H1 (cell line): ENCODE data around the gene TMEM202. TPM values are rescaled to one million over a fixed set of nuclear protein-coding genes. Genes with fewer than 3 reads are reported as not detected.

Experiments used
- CTCF ChIA-PET: fragments of 300-600 bp; sonication (Branson Sonifier 250); formaldehyde crosslinking; loops from one replicate; lab custom pipeline; 2021; ENCODE audit not compliant: partially characterized antibody; lab: Charles Lee
- POLR2A ChIA-PET: fragments of 300-600 bp; sonication (Branson Sonifier 250); formaldehyde crosslinking; loops from one replicate; lab custom pipeline; 2021; ENCODE audit warnings: inconsistent platforms; ENCODE audit not compliant: partially characterized antibody; lab: Charles Lee
- DNase-seq, 2 experiments: peaks; one replicate each; pipeline versions ENCODE4 v3.0.0 to v3.0.0-alpha.2; 2010 to 2022; ENCODE audit warnings: low spot score in 2 of 2, low read depth in 1 of 2, mixed read lengths in 1 of 2
- FAIRE-seq: peaks from 2 replicates; lab custom pipeline; 2011; peaks lifted over from hg19 to GRCh38; lab: Jason Lieb, UNC
- H2AFZ ChIP-seq: 2 replicates; pipeline ENCODE4 v1.8.1; 2012; ENCODE audit warnings: low read length, inconsistent platforms
- H2AK5ac ChIP-seq: 2 replicates; pipeline ENCODE4 v1.6.1; 2013; ENCODE audit warnings: low read depth, low read length
- H2BK120ac ChIP-seq: replicated peaks from 2 replicates; pipeline ENCODE3; 2013; ENCODE audit warnings: low read depth, low read length, inconsistent platforms
- H2BK12ac ChIP-seq: 2 replicates; pipeline ENCODE4 v1.6.1; 2013; ENCODE audit warnings: low read depth, low read length
- H2BK15ac ChIP-seq: 2 replicates; pipeline ENCODE4 v1.6.1; 2013; ENCODE audit warnings: low read length
- H2BK20ac ChIP-seq: 2 replicates; pipeline ENCODE4 v1.6.1; 2013; ENCODE audit warnings: low read length
- H2BK5ac ChIP-seq: 2 replicates; pipeline ENCODE4 v1.6.1; 2013; ENCODE audit warnings: low read depth, low read length
- H3K14ac ChIP-seq: 2 replicates; pipeline ENCODE4 v1.6.1; 2013; ENCODE audit warnings: inconsistent platforms; ENCODE audit not compliant: insufficient read length
- H3K18ac ChIP-seq: 2 replicates; pipeline ENCODE4 v1.6.1; 2013; ENCODE audit warnings: low read length; ENCODE audit errors: extremely low read depth
- H3K23ac ChIP-seq: 2 replicates; pipeline ENCODE4 v1.6.1; 2013; ENCODE audit warnings: inconsistent platforms; ENCODE audit not compliant: insufficient read length
- H3K23me2 ChIP-seq: 2 replicates; pipeline ENCODE4 v1.6.1; 2013; ENCODE audit warnings: low read depth, low read length
- H3K27ac ChIP-seq: 2 replicates; pipeline ENCODE4 v1.6.1; 2011; ENCODE audit warnings: low read depth, low read length, inconsistent platforms
- H3K27me3 ChIP-seq, 4 experiments: replicated peaks in 1 of 4; 1 replicate in 1 of 4; 2 replicates in 3 of 4; pipeline versions ENCODE4 v1.6.1 to v1.8.1; 2011 to 2013; ENCODE audit warnings: low read length in 3 of 4, mild to moderate bottlenecking in 3 of 4, inconsistent platforms in 2 of 4, mixed read lengths in 2 of 4, moderate library complexity in 1 of 4; ENCODE audit not compliant: control insufficient read depth in 3 of 4, insufficient read depth in 3 of 4; ENCODE audit errors: extremely low read depth in 1 of 4
- H3K36me3 ChIP-seq, 4 experiments: 2 replicates each; pipeline versions ENCODE4 v1.6.1 to v1.8.1; 2011 to 2013; ENCODE audit warnings: mild to moderate bottlenecking in 4 of 4, low read length in 3 of 4, moderate library complexity in 2 of 4, control low read depth in 1 of 4, inconsistent platforms in 1 of 4; ENCODE audit not compliant: insufficient read depth in 4 of 4, control insufficient read depth in 2 of 4
- H3K4ac ChIP-seq: replicated peaks from 2 replicates; pipeline ENCODE3; 2013; ENCODE audit warnings: low read length, low read depth, mixed read lengths, inconsistent platforms; ENCODE audit not compliant: insufficient read length
- H3K4me1 ChIP-seq, 4 experiments: replicated peaks in 1 of 4; 1 replicate in 1 of 4; 2 replicates in 3 of 4; pipeline versions ENCODE4 v1.6.1 to v1.8.1; 2011 to 2013; ENCODE audit warnings: low read length in 3 of 4, inconsistent platforms in 2 of 4, mixed read lengths in 1 of 4; ENCODE audit not compliant: insufficient read depth in 4 of 4, control insufficient read depth in 3 of 4
- H3K4me2 ChIP-seq, 2 experiments: 2 replicates each; pipeline versions ENCODE4 v1.6.1 to v1.8.1; 2011 to 2013; ENCODE audit warnings: low read depth in 2 of 2, low read length in 2 of 2, control low read depth in 1 of 2, inconsistent platforms in 1 of 2, mild to moderate bottlenecking in 1 of 2; ENCODE audit not compliant: insufficient read depth in 1 of 2
- H3K4me3 ChIP-seq, 4 experiments: fragments of 200-600, 300-600 bp in 1 of 4; sonication (generic), shearing (Covaris generic), sonication (Bioruptor Twin) in 1 of 4; 2 replicates each; pipeline versions ENCODE4 v1.5.1 to v1.8.1; 2011 to 2016; ENCODE audit warnings: low read length in 4 of 4, low read depth in 3 of 4, control low read depth in 2 of 4, inconsistent platforms in 2 of 4, mild to moderate bottlenecking in 2 of 4, mixed read lengths in 1 of 4, moderate library complexity in 1 of 4; ENCODE audit not compliant: insufficient read depth in 2 of 4; ENCODE audit errors: extremely low read depth in 1 of 4
- H3K56ac ChIP-seq: replicated peaks from 2 replicates; pipeline ENCODE3; 2013; ENCODE audit warnings: low read depth, mild to moderate bottlenecking, mixed read lengths, low read length, inconsistent platforms; ENCODE audit not compliant: insufficient read length
- H3K79me1 ChIP-seq: 2 replicates; pipeline ENCODE4 v1.6.1; 2013; ENCODE audit warnings: low read depth, low read length, control low read depth
- H3K79me2 ChIP-seq, 2 experiments: 2 replicates each; pipeline versions ENCODE4 v1.6.1 to v1.8.1; 2012 to 2013; ENCODE audit warnings: low read length in 2 of 2, mild to moderate bottlenecking in 2 of 2, inconsistent platforms in 1 of 2; ENCODE audit not compliant: insufficient read depth in 2 of 2, control insufficient read depth in 1 of 2
- H3K9ac ChIP-seq, 4 experiments: replicated peaks in 1 of 4; 1 replicate in 1 of 4; 2 replicates in 3 of 4; pipeline versions ENCODE4 v1.6.1 to v1.8.1; 2011 to 2013; ENCODE audit warnings: low read depth in 3 of 4, low read length in 3 of 4, control low read depth in 2 of 4, mild to moderate bottlenecking in 2 of 4, moderate library complexity in 2 of 4, inconsistent platforms in 1 of 4; ENCODE audit errors: extremely low read depth in 1 of 4
- H3K9me3 ChIP-seq, 2 experiments: 2 replicates each; pipeline versions ENCODE4 v1.6.1 to v1.8.1; 2012 to 2013; ENCODE audit warnings: mild to moderate bottlenecking in 2 of 2, moderate library complexity in 2 of 2, control low read depth in 1 of 2, inconsistent platforms in 1 of 2, low read depth in 1 of 2, low read length in 1 of 2, mixed read lengths in 1 of 2; ENCODE audit not compliant: insufficient read depth in 2 of 2
- H4K20me1 ChIP-seq, 2 experiments: replicated peaks in 1 of 2; 2 replicates each; pipeline versions ENCODE3 to v1.8.1; 2011 to 2013; ENCODE audit warnings: inconsistent platforms in 2 of 2, low read length in 2 of 2, mild to moderate bottlenecking in 1 of 2; ENCODE audit not compliant: insufficient read depth in 2 of 2, control insufficient read depth in 1 of 2
- H4K5ac ChIP-seq: 2 replicates; pipeline ENCODE4 v1.6.1; 2013; ENCODE audit warnings: low read length, low read depth, mixed read lengths, inconsistent platforms; ENCODE audit not compliant: insufficient read length
- H4K8ac ChIP-seq: 2 replicates; pipeline ENCODE4 v1.8.0; 2013; ENCODE audit warnings: mild to moderate bottlenecking, moderate library complexity, low read length, inconsistent platforms; ENCODE audit not compliant: insufficient read depth; ENCODE audit errors: extremely low read depth
- H4K91ac ChIP-seq: replicated peaks from 2 replicates; pipeline ENCODE3; 2013; ENCODE audit warnings: low read length, mixed read lengths, inconsistent platforms; ENCODE audit not compliant: insufficient read length
- BACH1 ChIP-seq: IDR thresholded peaks from 2 replicates; pipeline ENCODE4 v1.6.1; 2012; ENCODE audit warnings: low read length, improper control_type of control experiment
- EZH2 ChIP-seq: fragments of 200-600 bp; sonication (generic); IDR thresholded peaks from 2 replicates; pipeline ENCODE4 v1.7.1; 2012; ENCODE audit warnings: low read depth, mild to moderate bottlenecking, moderate library complexity, low read length, inconsistent platforms; ENCODE audit not compliant: severe bottlenecking
- POLR2A ChIP-seq, 2 experiments: IDR thresholded peaks; 1 replicate in 1 of 2; 2 replicates in 1 of 2; pipeline ENCODE4 v1.6.1; 2011; ENCODE audit warnings: low read depth in 2 of 2, low read length in 2 of 2, mild to moderate bottlenecking in 2 of 2; ENCODE audit errors: control extremely low read depth in 1 of 2
- TEAD4 ChIP-seq: IDR thresholded peaks from 2 replicates; pipeline ENCODE4 v1.6.1; 2012; ENCODE audit warnings: low read depth, low read length, inconsistent platforms, mixed read lengths
- ZNF274 ChIP-seq: IDR thresholded peaks from 2 replicates; pipeline ENCODE4 v1.7.0; 2012; ENCODE audit warnings: low read length, borderline replicate concordance; ENCODE audit errors: extremely low read depth
- WGBS, 2 experiments: shearing (Covaris generic) in 1 of 2; methylation state at CpG; one replicate each; pipeline versions ENCODE4 v1.1.6 to v1.1.7; 2013 to 2015; ENCODE audit warnings: low lambda C conversion rate in 2 of 2, mixed read lengths in 2 of 2, inconsistent platforms in 1 of 2, low coverage in 1 of 2, missing lambda C conversion rate in 1 of 2; ENCODE audit not compliant: insufficient replicate concordance in 2 of 2, insufficient coverage in 1 of 2, insufficient read length in 1 of 2; ENCODE audit errors: extremely low coverage in 1 of 2, missing lambda C conversion rate in 1 of 2; 5-methylcytosine and 5-hydroxymethylcytosine counted together
- polyA plus RNA-seq, 7 experiments: library from polyadenylated mRNA; depleted of rRNA in 3 of 7; stranded (reverse) in 5 of 7; unstranded in 2 of 7; fragments of >200 nt in 5 of 7; fragments of 200-250 nt in 2 of 7; gene quantifications; 1 replicate in 5 of 7; 2 replicates in 1 of 7; 4 replicates in 1 of 7; pipeline versions ENCODE4 v1.2.1 to v1.2.3, GENCODE V29; 2011 to 2013; ENCODE audit warnings: missing spikeins in 2 of 7, mixed read lengths in 2 of 7
- total RNA-seq: library from RNA; stranded (reverse); fragmentation: NEBNext Ultra II Directional; extraction: Animal tissue kit (Norgen Biotek cat#: 25700); gene quantifications from 2 replicates; pipeline ENCODE4 v1.2.1, GENCODE V29; 2021

The TMEM202 gene
- total and polyA plus RNA-seq, 2 of the 8 experiments (the other 6 are each of a cell fraction or from before 2014, with no cell fraction given), result not detected

DNA sequence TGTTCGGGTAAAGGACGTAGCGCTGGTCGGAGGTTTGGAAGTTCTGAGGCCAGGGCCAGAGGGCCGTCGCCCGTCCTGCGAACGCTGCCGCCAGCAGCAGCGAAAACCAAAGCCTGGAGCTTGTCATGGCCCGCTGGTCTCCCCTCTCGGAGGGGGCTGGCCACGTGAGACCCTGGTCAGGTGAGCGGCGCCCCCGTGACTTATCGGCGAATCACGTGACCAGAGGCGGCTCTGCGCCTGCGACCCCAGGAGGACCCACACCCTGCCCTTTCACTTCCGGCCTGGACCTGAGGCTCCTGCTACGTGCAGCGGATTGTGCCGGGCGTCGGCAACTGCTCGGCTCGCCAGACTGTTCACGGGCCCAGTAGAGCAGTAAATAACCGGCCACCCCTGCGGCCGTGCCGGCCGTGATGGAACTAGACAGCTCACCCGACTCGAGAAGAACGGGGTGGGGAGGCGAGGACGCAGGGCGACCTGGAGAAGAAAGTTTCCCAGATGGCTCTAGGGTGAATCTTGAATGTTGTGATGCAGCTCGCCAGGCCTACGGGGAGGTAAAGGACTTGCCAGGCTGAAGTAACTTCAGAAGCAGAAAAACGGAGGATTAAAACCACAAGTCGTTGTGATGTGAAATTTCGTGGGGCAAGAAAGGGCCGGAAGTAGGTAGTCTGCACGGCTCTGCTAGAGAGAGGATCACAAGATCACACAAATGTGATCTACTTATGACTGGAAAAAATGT is 22.1 kb upstream of the TMEM202 start, which contains the start of gene HEXA:
TSS of gene HEXA (minus strand) at position 169 of the 736 bp plus-strand sequence. CDS start at position 127, 42 bp downstream.
- no peaks in the 10 kb centered on the region for H4K20me1 ChIP-seq
- H4K91ac ChIP-seq, result peak within 1 kb of the TSS; percentile 78
- H2AFZ ChIP-seq, result peak within 1 kb of the TSS; percentile 77
- H2BK120ac ChIP-seq, result no peak within 1 kb of the TSS
- peak within 1 kb of the TSS; percentile 99; the same call in 1 of the 2 replicates for H4K8ac ChIP-seq
- DNase-seq (peak; percentile 94 to 100), FAIRE-seq (no peak)
- peak within 1 kb of the TSS; percentile 47 for H3K4ac ChIP-seq
- H3K23ac ChIP-seq, result no peak within 1 kb of the TSS
- no peak within 1 kb of the TSS for H2AK5ac ChIP-seq
- no peaks in the 10 kb centered on the region; a peak in 1 of 8 replicates for H3K36me3 ChIP-seq
- ChIA-PET CTCF (interaction anchor here (0.6 to 1.4 kb wide), 6 partner anchors 10 to 597 kb away, joined by 3 to 4 read pairs (median 3); no protein-coding TSS in a partner anchor), POLR2A (interaction anchor here (0.6 to 3.5 kb wide), 10 partner anchors 8 to 228 kb away, joined by 3 to 12 read pairs (median 5); no protein-coding TSS in a partner anchor)
- H3K4me1 ChIP-seq, result peaks cover 0 to 4% (median 0%) of the 10 kb centered on the region in 4 experiments; a peak in 2 of 7 replicates
- H3K27me3 ChIP-seq, result no peaks in the 10 kb centered on the region
- H3K18ac ChIP-seq, result peak within 1 kb of the TSS; percentile 62; the same call in 1 of the 2 replicates
- H2BK15ac ChIP-seq, result no peak within 1 kb of the TSS
- H3K79me2 ChIP-seq, result peaks cover 0 to 31% of the 10 kb centered on the region in 2 experiments; a peak in 2 of 4 replicates
- H3K23me2 ChIP-seq, result peaks cover 11% of the 10 kb centered on the region; the same call in 1 of the 2 replicates
- H3K9ac ChIP-seq, result peak within 1 kb of the TSS; percentile 66 to 88 (median 82)
- H2BK5ac ChIP-seq, result peak within 1 kb of the TSS; percentile 54; the same call in 1 of the 2 replicates
- no peak within 1 kb of the TSS for H3K14ac ChIP-seq
- H3K56ac ChIP-seq, result peak within 1 kb of the TSS; percentile 13
- peak within 1 kb of the TSS; percentile 84 to 99 (median 91) for H3K4me3 ChIP-seq
- H4K5ac ChIP-seq, result peak within 1 kb of the TSS; percentile 67
- peaks cover 4% of the 10 kb centered on the region; the same call in 1 of the 2 replicates for H3K79me1 ChIP-seq
- WGBS, 2 experiments, result 2% methylated on average over 41 of the region's 50 CpGs; no CpG with 5 or more reads in 1 of the 2 experiments
- H3K4me2 ChIP-seq, result peak within 1 kb of the TSS; percentile 64 to 94
- no peak within 1 kb of the TSS for H2BK20ac ChIP-seq
- no peaks in the 10 kb centered on the region for H3K9me3 ChIP-seq
- no peak within 1 kb of the TSS; the same call in 1 of the 2 replicates for H2BK12ac ChIP-seq
- peak within 1 kb of the TSS; percentile 66 for H3K27ac ChIP-seq
- TF ChIP-seq POLR2A (IDR thresholded peaks at IDR 0.05; ENCODE audit: control extremely low read depth in 1 of 2, low read depth in 2 of 2, low read length in 2 of 2) (peak; percentile 93 to 98), ZNF274 (no peak), BACH1 (no peak), EZH2 (no peak), TEAD4 (no peak; the same call in 1 of the 2 replicates)
